Heart right ventricle (tissue), 16 donors: ENCODE data around the gene SLC35G3. TPM values are rescaled to one million over a fixed set of nuclear protein-coding genes. Genes with fewer than 3 reads are reported as not detected.
"Not testable (repeated sequence)": the region's sequence is repeated elsewhere in the genome, so short reads cannot be mapped to it uniquely, and the experiment has no call there.

Source experiments
- ATAC-seq, 8 donors: fragments of 200-7000 bp; cut with Tn5 transposase; one replicate each; pipeline ENCODE4 v1.9.1; 2020; ENCODE audit warnings: mild to moderate bottlenecking in 8 of 8, moderate library complexity in 8 of 8, moderate number of reproducible peaks in 1 of 8
- DNase-seq, 2 donors: peaks; one replicate each; pipeline ENCODE4 v3.0.0-alpha.2; 2020
- H3K27ac ChIP-seq, 10 donors: fragments of 200-600 bp; sonication (generic) in 2 of 10; one replicate each; pipeline versions ENCODE4 v1.5.0 to v1.8.0; 2020 to 2022; ENCODE audit warnings: mild to moderate bottlenecking in 3 of 10
- H3K27me3 ChIP-seq, 7 donors: fragments of 200-600 bp; one replicate each; pipeline ENCODE4 v1.8.0; 2021 to 2022; ENCODE audit warnings: mild to moderate bottlenecking in 2 of 7
- H3K36me3 ChIP-seq, 9 donors: fragments of 200-600 bp; sonication (generic) in 1 of 9; one replicate each; pipeline versions ENCODE4 v1.5.0 to v1.8.0; 2020 to 2022; ENCODE audit warnings: mild to moderate bottlenecking in 2 of 9
- H3K4me1 ChIP-seq, 9 donors: fragments of 200-600 bp; sonication (generic) in 1 of 9; one replicate each; pipeline versions ENCODE4 v1.5.0 to v1.8.0; 2020 to 2022; ENCODE audit warnings: mild to moderate bottlenecking in 4 of 9
- H3K4me3 ChIP-seq, 10 donors: fragments of 200-600 bp; sonication (generic) in 2 of 10; one replicate each; pipeline versions ENCODE4 v1.5.0 to v1.8.0; 2020 to 2022; ENCODE audit warnings: mild to moderate bottlenecking in 7 of 10, moderate library complexity in 2 of 10
- H3K9me3 ChIP-seq, 11 donors: fragments of 200-600 bp in 10 of 11; sonication (generic) in 2 of 11; one replicate each; pipeline versions ENCODE4 v1.5.0 to v1.8.0; 2013 to 2022; ENCODE audit warnings: mild to moderate bottlenecking in 2 of 11, control low read depth in 1 of 11, moderate library complexity in 1 of 11
- CTCF ChIP-seq, 9 donors: fragments of 200-600 bp; sonication (generic) in 2 of 9; IDR thresholded peaks; one replicate each; pipeline versions ENCODE4 v1.5.0 to v1.8.0; 2021 to 2022; ENCODE audit warnings: antibody characterized with exemption in 9 of 9, mild to moderate bottlenecking in 5 of 9, moderate library complexity in 1 of 9
- WGBS, 2 donors: extraction: QIAGEN DNeasy Blood & Tissue Kit; methylation state at CpG; one replicate each; pipeline ENCODE4 v1.1.7; 2013; ENCODE audit warnings: inconsistent platforms in 1 of 2; 5-methylcytosine and 5-hydroxymethylcytosine counted together
- intact Hi-C, 10 donors: fragments of 100-400 bp; cut with DNase I; formaldehyde crosslinking; loops; one replicate each; pipeline versions ENCODE4 v1.11.1 to v1.14.2; 2022
- polyA plus RNA-seq, 2 donors: library from polyadenylated mRNA; stranded (reverse); fragments of 200-250 nt; gene quantifications; one replicate each; pipeline ENCODE4 v1.2.3, GENCODE V29; 2013
- total RNA-seq, 10 donors: library from RNA; stranded (reverse); fragmentation: NEBNext Ultra II Directional in 3 of 10; extraction: Animal tissue kit (Norgen Biotek cat#: 25700) in 3 of 10; gene quantifications; one replicate each; pipeline versions ENCODE4 v1.2.1 to v1.2.4, GENCODE V29; 2021 to 2023
- donor health status: Arrhythmogenic right ventricular cardiomyopathy.
- donor health status: ischemic (EF 13 %, LVEDD 7.1; RV severe dilation, severe dysfunction).
- donor health status: healthy with polysubstance abuse.
- donor health status: DM: no; HTN: yes; CAD: no.
- donor health status: DM: no; HTN: no; CAD: no.
- donor health status: ischemic (EF 25% LVEDD 6.9; RV normal size, moderate dysfunction).
- donor health status: ischemic (EF 25% LVEDD 5.7; RV mildly dilated, moderate dysfunction).
- donor health status: healthy.
- donor health status: DM: yes; HTN: yes; CAD: no.
- donor health status: Ischemic cardiomyopathy.
- donor health status: ischemic (EF 35%, LVEDD 5.7; RV mildly dilated, moderate dysfunction).
- donor health status: nonischemic (EF 11% LVEDD 7.7; RV severe dilation, severe dysfunction).
- donor health status: DM: yes; HTN: yes; CAD: no.
- donor health status: PGD.
- donor health status: ischemic (EF 29% LVEDD 5.4; RV normal size, mild dysfunction).
- donor health status: nonischemic (EF 23%, LVEDD 6.1; RV moderate dilation, normal function).

The SLC35G3 gene
- total and polyA plus RNA-seq, 12 donors: not detected

GRCh38 chr17:35154196-35155165, 39.7 kb downstream of the SLC35G3 start:
- ATAC-seq (peak in 1 of 8 donors; percentile 9), DNase-seq (no peak)
- Histone ChIP-seq H3K4me1 (peaks cover 0 to 31% (median 2%) of the 10 kb centered on the region in 9 donors), H3K27me3 (no peaks in the 10 kb centered on the region), H3K36me3 (peaks cover 0 to 77% (median 2%) of the 10 kb centered on the region in 9 donors), H3K9me3 (no peaks in the 10 kb centered on the region), H3K27ac (no peak overlapping the region), H3K4me3 (no peak overlapping the region)
- TF ChIP-seq CTCF (IDR thresholded peaks at IDR 0.05): no peak
- intact Hi-C loops: no loop called here
- 86% methylated on average over 13 of the region's 13 CpGs for WGBS, 2 donors

- WGBS, 2 donors: 58 to 59% methylated on average over 13 of the region's 13 CpGs
- DNase-seq (no peak), ATAC-seq (no peak)
- H3K4me3 ChIP-seq: no peak overlapping the region
- intact Hi-C loops: no loop called here
- no peaks in the 10 kb centered on the region for H3K27me3 ChIP-seq
- peaks cover 0 to 48% (median 6%) of the 10 kb centered on the region in 9 donors for H3K4me1 ChIP-seq
- H3K36me3 ChIP-seq: peaks cover 0 to 58% (median 0%) of the 10 kb centered on the region in 9 donors
- no peak for TF ChIP-seq CTCF (IDR thresholded peaks at IDR 0.05)
- no peaks in the 10 kb centered on the region for H3K9me3 ChIP-seq
- no peak overlapping the region for H3K27ac ChIP-seq
These were observed 41.6 kb downstream of the SLC35G3 start for GRCh38 chr17:35152421-35153140.

- peaks cover 0 to 43% (median 0%) of the 10 kb centered on the region in 9 donors for H3K36me3 ChIP-seq
- DNase-seq, H3K4me3 ChIP-seq, H3K27ac ChIP-seq, H3K9me3 ChIP-seq, ATAC-seq, H3K27me3 ChIP-seq, intact Hi-C loops: not testable (repeated sequence)
- WGBS, 2 donors: 87 to 92% methylated on average over 29 of the region's 29 CpGs
- peaks cover 0 to 58% (median 10%) of the 10 kb centered on the region in 9 donors for H3K4me1 ChIP-seq
These were observed 43.1 kb downstream of the SLC35G3 start for GRCh38 chr17:35151080-35151479.

- H3K4me1 ChIP-seq: peaks cover 0 to 62% (median 10%) of the 10 kb centered on the region in 9 donors
- H3K27ac ChIP-seq: peak overlapping the region in 1 of 10 donors; percentile 98
- no peaks in the 10 kb centered on the region for H3K27me3 ChIP-seq
- intact Hi-C loops: no loop called here
- no peak for DNase-seq
- H3K9me3 ChIP-seq: no peaks in the 10 kb centered on the region
- peaks cover 0 to 32% (median 0%) of the 10 kb centered on the region in 9 donors for H3K36me3 ChIP-seq
- no peak for TF ChIP-seq CTCF (IDR thresholded peaks at IDR 0.05)
- H3K4me3 ChIP-seq: peak overlapping the region in 4 of 10 donors; percentile 53 to 57 (median 54)
- WGBS, 2 donors: 77 to 83% methylated on average over 11 of the region's 11 CpGs
- ATAC-seq: no peak
These were observed 44.3 kb downstream of the SLC35G3 start for GRCh38 chr17:35149941-35150340.
